Posterior cingulate gyrus (tissue), 11 donors: ENCODE data around the gene MYH7.
"Not testable (repeated sequence)": the region's sequence is repeated elsewhere in the genome, so short reads cannot be mapped to it uniquely, and the experiment has no call there.

Experiments used
- DNase-seq, 10 donors: peaks; one replicate each; pipeline versions ENCODE4 v3.0.0 to v3.0.0-alpha.2; 2020 to 2021; ENCODE audit warnings: mixed read lengths in 3 of 10
- intact Hi-C: fragments of 100-400 bp; cut with DNase I; formaldehyde crosslinking; loops from one replicate; pipeline ENCODE4 v1.15.1; 2023

Gene MYH7

GRCh38 chr14:23432946-23433345 lies 2.5 kb downstream of the MYH7 start:
- intact Hi-C loops, result no loop called here
- DNase-seq, result peak in 2 of 10 donors; percentile 51 to 61

DNA sequence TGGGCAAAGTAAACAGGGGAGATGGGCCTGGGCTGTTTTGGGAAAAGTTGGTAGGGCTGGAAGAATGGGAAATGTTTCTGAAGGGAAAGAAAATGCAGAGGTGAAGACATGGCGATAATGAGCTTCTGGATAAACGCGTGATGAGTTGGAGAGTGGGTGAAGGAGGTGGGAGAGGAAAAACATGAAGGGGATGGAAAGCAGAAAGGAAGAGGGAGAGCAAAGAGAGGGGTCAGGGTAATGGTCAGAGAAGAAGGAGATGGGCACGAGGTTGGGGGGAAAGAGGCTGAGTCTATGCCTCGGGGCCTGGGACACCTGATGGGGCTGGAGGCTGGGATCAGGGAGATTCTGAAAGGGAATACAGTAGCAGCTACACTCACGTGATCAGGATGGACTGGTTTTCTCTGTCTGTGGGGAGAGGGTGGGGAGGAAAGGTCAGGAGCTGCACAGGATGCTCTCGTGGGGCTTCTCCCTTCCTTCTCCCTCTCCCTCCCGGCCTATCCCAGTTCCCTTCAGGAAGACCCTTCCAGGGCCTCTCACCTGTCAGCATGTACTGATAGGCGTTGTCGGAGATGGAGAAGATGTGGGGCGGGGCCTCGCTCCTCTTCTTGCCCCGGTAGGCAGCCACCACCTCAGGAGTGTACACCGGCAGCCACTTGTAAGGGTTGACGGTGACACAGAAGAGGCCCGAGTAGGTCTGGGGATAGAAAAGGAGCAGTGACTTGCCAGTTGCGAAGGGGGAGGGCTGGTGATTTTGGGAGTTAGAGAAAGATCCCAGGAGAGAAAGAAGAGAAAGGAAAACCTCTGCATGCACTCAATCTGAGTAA lies 3.1 kb downstream of the MYH7 start:
- DNase-seq, result peak in 1 of 10 donors; percentile 59

GRCh38 chr14:23431486-23431885 lies 4.0 kb downstream of the MYH7 start:
- intact Hi-C loops, result no loop called here
- peak in 1 of 10 donors; percentile 81 for DNase-seq

More for the DNA sequence above, 3.1 kb downstream of the MYH7 start:
- intact Hi-C loops, result no loop called here

GRCh38 chr14:23430723-23431085 lies 4.8 kb downstream of the MYH7 start:
- intact Hi-C loops, result no loop called here
- peak in 8 of 10 donors; percentile 28 to 94 (median 72) for DNase-seq

GRCh38 chr14:23430016-23430722 lies 5.3 kb downstream of the MYH7 start:
- peak in 2 of 10 donors; percentile 45 to 65 for DNase-seq
- intact Hi-C loops, result no loop called here

DNA sequence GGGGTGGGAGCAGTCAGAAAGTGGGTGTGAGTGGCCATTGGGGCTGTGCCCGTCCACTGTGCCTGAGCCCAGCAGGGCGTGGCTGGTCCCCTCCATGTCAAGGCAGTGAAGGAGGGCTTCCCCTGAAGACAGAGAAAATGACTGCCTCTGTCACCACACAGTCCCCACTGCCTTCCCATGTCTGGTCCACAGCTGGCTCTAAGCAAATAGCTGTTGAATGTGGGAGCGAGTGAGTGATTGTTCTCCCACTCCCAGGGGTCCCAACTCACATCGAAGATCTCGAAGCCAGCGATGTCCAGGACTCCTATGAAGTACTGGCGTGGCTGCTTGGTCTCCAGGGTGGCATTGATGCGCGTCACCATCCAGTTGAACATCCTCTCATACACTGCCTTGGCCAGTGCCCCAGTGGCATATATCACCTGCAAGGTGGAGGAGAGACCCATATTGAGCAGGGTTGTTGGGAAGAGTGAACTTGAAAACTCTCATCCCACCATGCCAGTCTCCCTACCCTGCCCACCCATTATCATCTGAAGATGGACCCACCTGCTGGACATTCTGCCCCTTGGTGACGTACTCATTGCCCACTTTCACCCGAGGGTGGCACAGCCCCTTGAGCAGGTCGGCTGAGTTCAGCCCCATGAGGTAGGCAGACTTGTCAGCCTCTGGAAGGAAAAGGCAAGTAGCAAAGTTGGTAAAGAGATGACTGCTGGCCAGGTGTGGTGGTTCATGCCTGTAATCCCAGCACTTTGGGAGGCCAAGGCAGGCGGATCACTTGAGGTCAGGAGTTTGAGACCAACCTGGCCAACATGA lies 6.6 kb downstream of the MYH7 start:
- DNase-seq, result peak in 3 of 10 donors; percentile 50 to 60 (median 55)
- intact Hi-C loops, result no loop called here

- intact Hi-C loops, result not testable (repeated sequence)
- peak in 3 of 10 donors; percentile 33 to 63 (median 54) for DNase-seq
Measured at GRCh38 chr14:23425798-23426197, 9.7 kb downstream of the MYH7 start.

DNA sequence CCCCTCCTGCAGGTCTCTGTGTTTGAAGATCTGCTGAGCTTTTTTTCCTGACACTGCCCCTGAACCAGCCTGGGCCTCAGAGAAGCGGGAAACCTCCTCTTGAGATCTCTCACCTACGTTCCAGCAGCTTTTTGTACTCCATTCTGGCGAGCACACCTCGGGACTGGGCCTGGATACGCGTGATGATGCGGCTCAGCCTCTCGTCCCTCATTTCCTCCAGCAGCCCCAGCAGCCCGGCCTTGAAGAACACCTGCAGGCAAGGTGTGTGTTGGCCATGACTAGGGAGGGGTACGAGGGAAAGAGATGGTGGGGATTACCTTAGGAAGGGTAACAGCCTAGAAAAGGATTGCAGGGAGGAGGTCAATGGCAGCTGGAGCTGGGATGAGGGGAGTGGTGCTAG lies 10.3 kb downstream of the MYH7 start:
- peak in 2 of 10 donors; percentile 8 to 29 for DNase-seq
- intact Hi-C loops, result no loop called here

- peak in 3 of 10 donors; percentile 46 to 69 (median 52) for DNase-seq
- intact Hi-C loops, result no loop called here
Measured at GRCh38 chr14:23423657-23424056, 11.8 kb downstream of the MYH7 start.

GRCh38 chr14:23421594-23421993 lies 13.9 kb downstream of the MYH7 start:
- DNase-seq, result no peak
- intact Hi-C loops, result no loop called here

DNA sequence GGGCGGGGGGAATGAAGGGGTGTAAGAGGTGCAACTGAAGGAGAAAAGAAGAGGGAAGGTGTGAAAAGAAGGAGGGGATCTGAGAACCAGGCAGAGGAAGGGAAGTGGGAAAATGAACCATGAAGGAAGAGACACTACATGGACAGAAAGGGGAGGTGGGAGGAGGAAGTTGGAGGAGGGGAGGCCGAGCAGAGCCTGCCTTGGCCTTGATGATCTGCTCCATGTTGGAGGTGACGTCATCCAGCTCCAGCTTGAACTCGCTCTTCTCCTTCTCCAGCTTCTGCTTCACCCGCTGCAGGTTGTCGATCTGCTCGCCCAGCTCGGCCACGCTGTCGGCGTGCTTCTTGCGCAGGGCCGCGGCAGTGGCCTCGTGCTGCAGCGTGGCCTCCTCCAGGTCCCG lies 15.8 kb downstream of the MYH7 start:
- DNase-seq, intact Hi-C loops: not testable (repeated sequence)

- intact Hi-C loops, result no loop called here
- DNase-seq, result peak in 2 of 10 donors; percentile 77 to 82
Measured at GRCh38 chr14:23418021-23418420, 17.4 kb downstream of the MYH7 start.

DNA sequence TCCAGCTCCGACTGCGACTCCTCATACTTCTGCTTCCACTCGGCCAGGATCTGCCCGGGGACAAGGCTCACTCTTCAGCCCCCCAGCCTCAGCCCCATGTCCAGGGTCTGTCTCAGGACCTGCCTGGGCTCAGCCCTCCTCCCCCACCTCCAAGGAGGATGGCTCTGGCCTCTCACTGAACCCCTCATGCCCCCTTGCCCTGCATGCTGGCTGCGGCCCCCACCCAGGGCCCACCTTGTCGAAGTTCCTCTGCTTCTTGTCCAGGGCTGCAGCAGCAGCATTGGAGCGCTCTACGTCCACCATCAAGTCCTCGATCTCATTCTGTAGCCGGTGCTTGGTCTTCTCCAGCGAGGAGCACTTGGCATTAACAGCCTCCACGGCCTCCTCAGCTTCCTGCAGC lies 18.2 kb downstream of the MYH7 start:
- not testable (repeated sequence) for DNase-seq

GRCh38 chr14:23416801-23417200 lies 18.7 kb downstream of the MYH7 start:
- peak in 2 of 10 donors; percentile 4 to 63 for DNase-seq
- intact Hi-C loops, result no loop called here

More for the DNA sequence above, 18.2 kb downstream of the MYH7 start:
- intact Hi-C loops, result not testable (repeated sequence)

DNA sequence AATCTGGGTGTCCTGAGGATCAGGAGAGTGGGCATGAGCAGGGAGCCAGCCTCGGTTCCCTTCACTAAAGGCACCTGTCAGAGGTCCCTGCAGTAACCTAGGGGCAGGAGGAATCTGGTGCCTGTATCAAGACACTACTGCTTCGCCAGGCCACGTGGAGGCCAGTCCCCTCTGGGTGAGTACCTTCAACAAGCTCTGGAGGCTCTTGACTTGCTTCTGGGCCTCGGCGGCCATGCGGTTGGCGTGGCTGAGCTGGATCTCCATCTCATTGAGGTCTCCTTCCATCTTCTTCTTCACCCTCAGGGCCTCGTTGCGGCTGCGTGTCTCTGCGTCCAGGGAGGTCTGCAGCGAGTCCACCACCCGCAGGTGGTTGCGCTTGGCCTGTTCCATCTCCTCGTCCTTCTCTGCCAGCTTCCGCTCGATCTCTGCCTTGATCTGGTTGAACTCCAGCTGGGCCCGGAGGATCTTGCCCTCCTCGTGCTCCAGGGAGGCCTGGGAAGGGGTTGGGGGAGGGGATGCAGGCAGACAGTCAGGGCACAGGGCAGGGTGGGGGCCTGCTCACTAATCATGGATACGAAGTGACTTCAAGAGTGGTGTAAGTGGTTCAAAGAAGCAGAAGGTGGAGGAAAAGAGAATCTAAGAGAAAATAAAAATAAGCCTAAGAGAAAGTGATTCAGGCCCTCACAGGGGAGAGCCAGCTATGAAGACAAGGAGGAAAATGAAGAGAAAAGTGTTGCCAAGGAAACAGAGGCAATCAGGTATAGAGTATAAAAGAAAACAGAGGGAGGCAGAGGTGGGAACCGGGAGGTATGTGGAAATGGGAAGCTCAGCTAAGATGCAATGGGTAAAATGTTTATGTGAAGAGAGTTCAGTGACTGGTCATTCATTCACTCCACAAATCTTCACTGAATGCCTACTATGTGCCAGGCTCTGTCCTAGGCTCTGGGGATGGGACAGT lies 19.4 kb downstream of the MYH7 start:
- DNase-seq, result peak in 1 of 10 donors; percentile 55
- intact Hi-C loops, result no loop called here

- intact Hi-C loops, result no loop called here
- DNase-seq, result peak in 1 of 10 donors; percentile 75
Measured at GRCh38 chr14:23414906-23415820, 20.3 kb downstream of the MYH7 start.

DNA sequence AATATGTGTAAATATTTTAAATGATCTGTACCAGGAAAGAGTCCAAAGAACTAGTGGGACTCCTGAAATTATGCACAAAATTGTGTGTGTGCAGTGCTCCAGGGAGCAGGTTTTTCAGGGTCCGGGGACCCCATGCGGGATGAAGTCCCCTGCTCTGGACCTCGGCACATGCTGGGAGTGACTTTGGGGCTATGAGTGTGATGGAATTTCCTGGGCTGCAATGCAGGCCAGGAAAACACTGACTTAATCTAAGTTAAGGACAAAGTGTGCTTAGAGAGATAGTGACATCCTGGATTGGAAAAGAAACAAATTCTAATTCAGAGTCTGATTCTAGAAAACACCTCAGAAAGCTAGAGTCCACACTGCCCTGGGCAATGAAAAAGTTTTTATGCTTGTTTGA lies 21.2 kb downstream of the MYH7 start:
- intact Hi-C loops, result no loop called here
- peak in 1 of 10 donors; percentile 50 for DNase-seq

GRCh38 chr14:23413681-23414080 lies 21.8 kb downstream of the MYH7 start:
- intact Hi-C loops, result no loop called here
- peak in 2 of 10 donors; percentile 23 to 76 for DNase-seq
